ENCODE results near the gene NOL4L. TPM values are rescaled to one million over a fixed set of nuclear protein-coding genes. Genes with fewer than 3 reads are reported as not detected.

NOL4L gene
- polyA plus RNA-seq, 1 donor (not counting 4 experiments of a cell fraction or from before 2014, with no cell fraction given) = 1.0 TPM

DNA sequence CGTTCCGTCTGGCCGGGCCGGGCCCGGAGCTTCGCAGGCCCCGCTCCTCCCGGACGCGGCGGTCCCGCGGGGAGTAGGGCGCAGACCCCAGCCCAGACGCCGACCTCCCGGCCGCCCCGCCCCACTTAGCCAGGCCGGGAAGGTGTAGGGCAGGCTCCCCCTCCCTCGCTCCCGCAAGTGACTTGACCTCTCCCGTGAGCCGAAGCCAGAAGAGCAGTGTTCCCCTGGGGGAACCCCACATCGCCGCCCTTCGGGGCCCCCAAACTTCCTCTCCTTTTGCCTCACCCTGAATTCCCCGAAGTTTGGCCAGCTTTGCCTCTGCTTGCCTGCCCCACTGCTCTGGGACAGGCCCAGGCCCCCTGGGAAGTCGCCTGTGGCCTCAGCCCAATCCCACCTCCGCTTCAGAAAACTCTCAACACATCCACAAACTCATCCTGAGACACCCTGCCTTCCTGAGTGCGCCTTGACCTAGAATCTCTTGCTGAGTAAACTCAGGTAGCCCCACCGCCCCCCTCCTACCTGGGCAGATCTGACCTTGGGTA lies 524 bp upstream of the NOL4L start:
- Histone ChIP-seq H3K27ac (ENCODE audit: control insufficient read depth, insufficient read depth, low read length) (no peak overlapping the region), H2AFZ (ENCODE audit: control insufficient read depth, low read length) (no peak overlapping the region), H3K9me1 (ENCODE audit: control insufficient read depth, extremely low read depth, insufficient read depth, low read length) (no peaks in the 10 kb centered on the region), H4K20me1 (ENCODE audit: control insufficient read depth, extremely low read depth, insufficient read depth, low read length) (no peaks in the 10 kb centered on the region), H3K9ac (ENCODE audit: control insufficient read depth, extremely low read depth, insufficient read depth, low read length) (no peak overlapping the region), H3K4me2 (ENCODE audit: control insufficient read depth, extremely low read depth, insufficient read depth, low read depth, low read length) (no peak overlapping the region), H3K9me3 (ENCODE audit: control insufficient read depth, low read depth, low read length) (no peaks in the 10 kb centered on the region), H3K36me3 (ENCODE audit: control insufficient read depth in 2 of 2, extremely low read depth in 1 of 2, insufficient read depth in 2 of 2, low read length in 2 of 2) (no peaks in the 10 kb centered on the region), H3K79me2 (ENCODE audit: control insufficient read depth, insufficient read depth, low read length) (no peaks in the 10 kb centered on the region), H3K27me3 (ENCODE audit: control insufficient read depth, extremely low read depth, insufficient read depth, low read length) (peaks cover 47% of the 10 kb centered on the region), H3K4me1 (ENCODE audit: control insufficient read depth, extremely low read depth, insufficient read depth, low read length) (peaks cover 8% of the 10 kb centered on the region), H3K4me3 (ENCODE audit: control insufficient read depth in 2 of 3, extremely low read depth in 1 of 3, insufficient read depth in 2 of 3, low read depth in 1 of 3, low read length in 3 of 3) (no peak overlapping the region)
- TF ChIP-seq, protein P1, sequence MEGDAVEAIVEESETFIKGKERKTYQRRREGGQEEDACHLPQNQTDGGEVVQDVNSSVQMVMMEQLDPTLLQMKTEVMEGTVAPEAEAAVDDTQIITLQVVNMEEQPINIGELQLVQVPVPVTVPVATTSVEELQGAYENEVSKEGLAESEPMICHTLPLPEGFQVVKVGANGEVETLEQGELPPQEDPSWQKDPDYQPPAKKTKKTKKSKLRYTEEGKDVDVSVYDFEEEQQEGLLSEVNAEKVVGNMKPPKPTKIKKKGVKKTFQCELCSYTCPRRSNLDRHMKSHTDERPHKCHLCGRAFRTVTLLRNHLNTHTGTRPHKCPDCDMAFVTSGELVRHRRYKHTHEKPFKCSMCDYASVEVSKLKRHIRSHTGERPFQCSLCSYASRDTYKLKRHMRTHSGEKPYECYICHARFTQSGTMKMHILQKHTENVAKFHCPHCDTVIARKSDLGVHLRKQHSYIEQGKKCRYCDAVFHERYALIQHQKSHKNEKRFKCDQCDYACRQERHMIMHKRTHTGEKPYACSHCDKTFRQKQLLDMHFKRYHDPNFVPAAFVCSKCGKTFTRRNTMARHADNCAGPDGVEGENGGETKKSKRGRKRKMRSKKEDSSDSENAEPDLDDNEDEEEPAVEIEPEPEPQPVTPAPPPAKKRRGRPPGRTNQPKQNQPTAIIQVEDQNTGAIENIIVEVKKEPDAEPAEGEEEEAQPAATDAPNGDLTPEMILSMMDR (optimal IDR thresholded peaks at IDR 0.05 in 1 of 3, IDR thresholded peaks at IDR 0.05 in 1 of 3, conservative IDR thresholded peaks at IDR 0.05 in 1 of 3; ENCODE audit: extremely low read depth in 1 of 3, insufficient read depth in 2 of 3, low read length in 3 of 3) = no peak
- peak; percentile 92 for TF ChIP-seq EZH2 (IDR thresholded peaks at IDR 0.05; ENCODE audit: low read length)
- DNase-seq (ENCODE audit: low read depth, low spot score) (no peak), FAIRE-seq (no peak)
- dilution Hi-C loops (cut with MboI; ENCODE audit: extremely low pct_ligation_motif_present, low sequenced_read_pairs) = no loop called here

DNA sequence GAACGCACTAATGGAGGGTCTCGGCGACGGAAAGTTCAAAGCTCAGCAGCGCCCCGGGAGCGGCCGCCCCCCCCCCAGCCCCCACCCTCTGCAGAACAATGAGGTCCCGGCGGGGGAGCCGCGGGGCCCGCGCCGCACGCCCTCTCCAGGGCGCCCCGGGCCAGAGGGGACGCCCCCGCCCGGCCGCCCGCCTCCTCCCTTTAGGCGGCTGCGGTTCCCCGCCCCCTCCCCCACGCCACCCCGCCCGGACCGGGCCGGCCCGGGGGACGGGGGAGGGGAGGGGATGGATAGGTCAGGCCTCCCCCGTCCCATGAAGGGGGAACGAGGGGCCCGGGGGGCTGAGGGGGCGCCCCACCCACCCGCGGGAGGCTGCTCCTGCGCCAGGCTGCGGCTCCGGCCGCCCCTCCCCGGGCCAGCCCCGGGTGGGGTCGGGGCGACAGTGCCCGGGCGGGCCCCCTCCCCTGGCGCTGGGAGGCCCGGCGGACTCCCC lies 1.5 kb downstream of the NOL4L start:
- no peak for FAIRE-seq

More for the DNA sequence above, 1.5 kb downstream of the NOL4L start:
- Histone ChIP-seq H3K9me1 (ENCODE audit: control insufficient read depth, extremely low read depth, insufficient read depth, low read length) (no peaks in the 10 kb centered on the region), H4K20me1 (ENCODE audit: control insufficient read depth, extremely low read depth, insufficient read depth, low read length) (no peaks in the 10 kb centered on the region), H3K36me3 (ENCODE audit: control insufficient read depth in 2 of 2, extremely low read depth in 1 of 2, insufficient read depth in 2 of 2, low read length in 2 of 2) (no peaks in the 10 kb centered on the region), H2AFZ (ENCODE audit: control insufficient read depth, low read length) (no peak overlapping the region), H3K9me3 (ENCODE audit: control insufficient read depth, low read depth, low read length) (no peaks in the 10 kb centered on the region), H3K4me2 (ENCODE audit: control insufficient read depth, extremely low read depth, insufficient read depth, low read depth, low read length) (no peak overlapping the region), H3K27me3 (ENCODE audit: control insufficient read depth, extremely low read depth, insufficient read depth, low read length) (peaks cover 52% of the 10 kb centered on the region), H3K4me3 (ENCODE audit: control insufficient read depth in 2 of 3, extremely low read depth in 1 of 3, insufficient read depth in 2 of 3, low read depth in 1 of 3, low read length in 3 of 3) (peak overlapping the region in 1 of 3 experiments; percentile 54), H3K27ac (ENCODE audit: control insufficient read depth, insufficient read depth, low read length) (no peak overlapping the region), H3K4me1 (ENCODE audit: control insufficient read depth, extremely low read depth, insufficient read depth, low read length) (no peaks in the 10 kb centered on the region), H3K79me2 (ENCODE audit: control insufficient read depth, insufficient read depth, low read length) (no peaks in the 10 kb centered on the region), H3K9ac (ENCODE audit: control insufficient read depth, extremely low read depth, insufficient read depth, low read length) (no peak overlapping the region)
- no peak for TF ChIP-seq EZH2 (IDR thresholded peaks at IDR 0.05; ENCODE audit: low read length)
- TF ChIP-seq, protein P1 (optimal IDR thresholded peaks at IDR 0.05 in 1 of 3, IDR thresholded peaks at IDR 0.05 in 1 of 3, conservative IDR thresholded peaks at IDR 0.05 in 1 of 3; ENCODE audit: extremely low read depth in 1 of 3, insufficient read depth in 2 of 3, low read length in 3 of 3) = no peak
- DNase-seq (ENCODE audit: low read depth, low spot score) = no peak
- dilution Hi-C loops (cut with MboI; ENCODE audit: extremely low pct_ligation_motif_present, low sequenced_read_pairs) = no loop called here

Data from keratinocyte (primary cell).